B cell (primary cell): ENCODE data around the gene OSM.

Source experiments
- EZH2 ChIP-seq: IDR thresholded peaks from 2 replicates; pipeline ENCODE4 v1.6.1; 2012; ENCODE audit warnings: borderline replicate concordance, low read depth, mild to moderate bottlenecking, moderate library complexity, low read length; ENCODE audit not compliant: insufficient read depth, poor library complexity, severe bottlenecking
- TF ChIP-seq, protein P1 (sequence below): fragments of 200-600 bp; IDR thresholded peaks from one replicate; pipeline ENCODE4 v1.8.0; 2022; ENCODE audit warnings: antibody characterized with exemption, mild to moderate bottlenecking

GRCh38 chr22:30212996-30213441 is 53.6 kb downstream of the OSM start:
- TF ChIP-seq, protein P1, sequence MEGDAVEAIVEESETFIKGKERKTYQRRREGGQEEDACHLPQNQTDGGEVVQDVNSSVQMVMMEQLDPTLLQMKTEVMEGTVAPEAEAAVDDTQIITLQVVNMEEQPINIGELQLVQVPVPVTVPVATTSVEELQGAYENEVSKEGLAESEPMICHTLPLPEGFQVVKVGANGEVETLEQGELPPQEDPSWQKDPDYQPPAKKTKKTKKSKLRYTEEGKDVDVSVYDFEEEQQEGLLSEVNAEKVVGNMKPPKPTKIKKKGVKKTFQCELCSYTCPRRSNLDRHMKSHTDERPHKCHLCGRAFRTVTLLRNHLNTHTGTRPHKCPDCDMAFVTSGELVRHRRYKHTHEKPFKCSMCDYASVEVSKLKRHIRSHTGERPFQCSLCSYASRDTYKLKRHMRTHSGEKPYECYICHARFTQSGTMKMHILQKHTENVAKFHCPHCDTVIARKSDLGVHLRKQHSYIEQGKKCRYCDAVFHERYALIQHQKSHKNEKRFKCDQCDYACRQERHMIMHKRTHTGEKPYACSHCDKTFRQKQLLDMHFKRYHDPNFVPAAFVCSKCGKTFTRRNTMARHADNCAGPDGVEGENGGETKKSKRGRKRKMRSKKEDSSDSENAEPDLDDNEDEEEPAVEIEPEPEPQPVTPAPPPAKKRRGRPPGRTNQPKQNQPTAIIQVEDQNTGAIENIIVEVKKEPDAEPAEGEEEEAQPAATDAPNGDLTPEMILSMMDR, result no peak
- TF ChIP-seq EZH2, result no peak
